AG08396 (cell line): ENCODE measurements around the gene DEXI.
A peak's percentile ranks its signal among the peaks of the same experiment; 100 is the strongest.
"Not testable (repeated sequence)": the region's sequence is repeated elsewhere in the genome, so short reads cannot be mapped to it uniquely, and the experiment has no call there.

ENCODE experiments used
- DNase-seq: peaks from one replicate; pipeline ENCODE4 v3.0.0; 2012; ENCODE audit warnings: low spot score, mixed read lengths

DEXI gene

DNA sequence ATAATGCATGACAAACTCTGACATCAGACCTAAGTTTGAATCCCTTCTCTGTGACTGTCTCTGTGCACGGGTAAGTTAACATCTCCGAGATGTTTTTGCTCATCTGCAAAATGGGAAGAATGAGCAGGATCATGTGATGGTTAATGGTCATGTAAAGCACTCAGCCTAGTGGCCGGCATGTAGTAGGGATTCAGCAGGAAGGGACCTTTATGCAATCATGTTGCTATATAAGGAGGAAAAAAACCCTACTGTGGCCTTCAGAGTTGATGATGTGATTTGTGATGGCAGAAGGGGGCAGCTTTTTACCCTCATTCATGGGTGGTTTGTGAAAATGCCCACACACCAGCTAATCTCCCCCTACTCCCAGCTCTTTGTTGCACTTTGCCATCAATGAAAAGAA lies 26.2 kb upstream of the DEXI start:
- DNase-seq = no peak

DNA sequence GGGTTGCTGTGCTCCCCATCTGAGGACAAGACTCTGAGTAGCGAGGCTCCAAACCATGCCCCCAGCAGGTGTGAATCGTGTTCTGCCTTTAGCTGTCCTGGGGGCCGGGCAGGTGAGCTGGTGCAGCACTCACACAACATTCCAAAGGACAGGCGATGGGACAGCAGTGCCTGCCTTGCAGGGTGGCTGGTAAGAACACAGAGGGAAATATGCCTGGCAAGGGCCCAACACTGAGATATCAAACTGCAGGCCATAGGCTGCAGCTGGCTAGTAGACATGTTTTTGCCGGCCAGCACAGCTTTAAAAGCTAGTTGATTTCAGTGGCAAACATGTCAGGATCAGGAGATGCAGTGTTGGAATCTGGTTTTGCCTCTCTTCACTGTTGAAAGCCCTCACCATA lies 25.7 kb upstream of the DEXI start:
- no peak for DNase-seq

DNA sequence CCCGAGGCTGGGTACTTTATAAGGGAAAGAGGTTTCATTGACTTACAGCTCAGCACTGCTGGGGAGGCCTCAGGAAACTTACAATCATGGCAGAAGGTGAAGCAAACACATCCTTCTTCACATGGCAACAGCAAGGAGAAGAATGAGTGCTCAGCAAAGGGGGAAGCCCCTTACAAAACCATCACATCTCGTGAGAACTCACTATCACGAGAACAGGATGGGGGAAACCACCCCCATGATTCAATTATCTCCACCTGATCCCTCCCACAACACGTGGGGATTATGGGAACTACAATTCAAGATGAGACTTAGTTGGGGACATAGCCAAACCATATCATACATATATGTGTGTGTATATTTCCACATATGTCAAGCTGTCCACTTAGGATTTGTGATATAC lies 24.3 kb upstream of the DEXI start:
- DNase-seq = not testable (repeated sequence)

DNA sequence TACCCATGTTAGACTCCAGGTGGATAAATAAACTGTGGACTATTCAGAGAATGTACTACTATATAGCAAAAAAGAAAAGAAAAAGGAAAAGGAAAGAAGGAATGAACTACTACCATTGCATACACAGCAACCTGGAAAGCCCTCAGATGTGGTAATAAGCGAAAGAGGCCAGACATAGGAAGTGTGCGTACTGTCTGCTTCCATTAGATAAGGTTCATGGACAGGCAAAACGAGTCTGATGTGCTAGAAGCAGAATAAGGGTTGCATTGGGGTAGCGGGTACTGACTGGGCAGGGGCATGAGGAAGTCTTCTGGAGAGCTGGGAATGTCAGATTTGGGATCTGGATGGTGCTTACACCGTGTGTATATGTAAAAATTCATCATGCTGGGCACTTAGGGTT lies 23.9 kb upstream of the DEXI start:
- DNase-seq = no peak

DNA sequence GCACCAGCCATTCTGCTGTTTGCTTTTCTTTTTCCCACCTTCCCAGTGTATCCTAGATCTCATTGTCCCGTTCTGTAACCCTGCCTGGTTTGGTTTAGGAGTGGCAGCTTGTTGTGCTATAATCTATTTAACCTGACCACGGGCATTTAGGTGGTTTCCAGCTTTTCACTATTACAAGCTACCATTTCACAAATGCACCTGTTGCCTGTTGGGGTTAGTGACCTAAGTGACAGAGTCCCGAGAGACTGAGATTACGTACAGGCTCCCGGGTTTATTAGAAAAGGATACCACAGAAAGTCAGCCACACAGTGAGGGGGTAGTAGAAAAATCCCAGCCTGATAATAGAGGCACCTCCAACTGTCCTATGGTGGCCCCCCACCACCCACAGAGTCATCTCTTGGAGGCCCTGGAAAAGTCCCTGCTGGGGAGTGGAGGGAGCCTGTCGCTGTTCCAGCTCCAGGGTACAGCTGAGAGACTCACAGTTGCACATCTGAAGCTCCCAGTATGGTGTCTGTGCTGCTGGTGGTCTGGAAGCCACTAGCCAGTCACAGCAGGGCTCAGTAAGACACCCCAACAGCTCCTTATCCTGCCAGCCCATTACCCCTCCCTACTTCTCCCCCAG lies 23.3 kb upstream of the DEXI start:
- DNase-seq = no peak

DNA sequence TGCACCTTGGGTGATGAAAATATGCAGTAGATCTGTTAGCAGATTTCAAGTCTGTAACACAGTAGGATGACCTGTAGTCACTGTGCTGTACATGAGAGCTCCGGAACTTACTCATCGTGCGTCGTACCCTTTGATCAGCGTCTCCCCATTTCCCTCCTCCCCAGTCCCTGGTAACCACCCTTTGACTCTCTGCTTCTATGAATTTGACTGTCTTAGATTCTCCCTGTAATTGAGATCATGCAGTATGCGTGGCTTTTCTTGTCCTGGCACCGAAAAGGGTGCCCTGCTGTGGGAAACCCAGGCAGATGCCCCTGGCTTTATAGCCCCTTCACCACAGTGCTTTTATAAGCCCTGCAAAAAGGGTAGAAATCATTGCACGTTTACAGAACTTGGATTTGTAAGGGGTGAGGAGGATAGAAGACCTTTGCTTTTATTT lies 22.6 kb upstream of the DEXI start:
- DNase-seq = no peak

DNA sequence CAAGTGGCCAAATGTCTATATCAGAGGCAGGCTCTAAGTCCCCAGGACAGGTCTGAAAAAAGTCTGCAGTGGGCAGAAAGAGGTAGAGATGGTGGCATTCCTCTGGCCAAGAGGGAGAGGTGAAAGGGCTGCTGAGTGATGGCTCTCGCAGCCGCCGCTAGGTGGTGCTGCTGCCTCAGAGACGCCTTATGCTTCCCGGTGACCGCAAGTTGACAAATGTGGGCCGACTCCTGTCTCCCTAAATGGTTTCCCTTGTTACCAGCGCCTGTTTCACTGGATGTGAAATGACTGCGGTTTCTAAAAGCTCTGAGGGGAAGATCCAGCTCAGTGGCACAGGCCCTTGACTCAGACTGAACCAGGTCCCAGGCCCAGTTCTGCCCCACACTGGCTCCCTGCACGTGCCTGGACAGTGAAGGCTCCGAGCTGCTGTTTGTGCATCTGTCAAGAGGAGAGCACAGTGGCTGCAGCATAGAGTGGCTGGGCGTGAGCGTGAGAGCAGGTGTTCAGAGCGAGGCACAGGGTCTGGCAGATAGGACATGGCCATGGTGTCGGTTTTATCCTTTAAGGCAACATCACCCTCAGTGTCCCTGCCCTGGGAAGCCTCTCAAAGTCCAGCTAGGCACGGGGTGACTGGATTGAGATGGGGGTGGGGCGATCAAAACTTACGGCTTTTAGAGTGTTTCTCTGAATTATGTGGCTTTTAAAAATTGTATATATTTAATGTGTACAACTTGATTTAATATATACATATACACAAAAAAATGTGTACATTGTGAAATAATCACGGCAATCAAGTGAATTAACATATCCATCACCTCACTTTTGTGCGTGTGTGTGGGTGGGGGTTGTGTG lies 22.0 kb upstream of the DEXI start:
- DNase-seq = peak; percentile 84

DNA sequence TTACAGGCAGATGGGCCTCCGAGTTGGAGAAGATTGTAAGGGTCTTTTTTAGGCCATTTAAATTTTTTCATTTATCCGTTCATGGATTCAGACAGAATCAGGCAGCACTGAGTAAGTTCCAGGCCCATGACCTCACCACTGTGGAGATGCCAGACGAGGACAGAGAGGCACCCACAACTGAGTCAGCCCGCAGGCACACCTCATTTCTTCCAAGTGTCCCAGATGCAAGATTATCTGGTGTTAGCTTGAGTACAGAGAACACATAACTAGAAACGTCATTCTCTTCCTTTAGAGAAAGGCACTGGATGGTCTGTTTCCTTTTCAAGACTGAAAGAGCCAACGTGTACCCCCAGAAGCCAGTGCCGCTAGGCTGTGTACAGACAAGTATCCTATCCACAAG lies 19.0 kb upstream of the DEXI start:
- DNase-seq = peak; percentile 84

DNA sequence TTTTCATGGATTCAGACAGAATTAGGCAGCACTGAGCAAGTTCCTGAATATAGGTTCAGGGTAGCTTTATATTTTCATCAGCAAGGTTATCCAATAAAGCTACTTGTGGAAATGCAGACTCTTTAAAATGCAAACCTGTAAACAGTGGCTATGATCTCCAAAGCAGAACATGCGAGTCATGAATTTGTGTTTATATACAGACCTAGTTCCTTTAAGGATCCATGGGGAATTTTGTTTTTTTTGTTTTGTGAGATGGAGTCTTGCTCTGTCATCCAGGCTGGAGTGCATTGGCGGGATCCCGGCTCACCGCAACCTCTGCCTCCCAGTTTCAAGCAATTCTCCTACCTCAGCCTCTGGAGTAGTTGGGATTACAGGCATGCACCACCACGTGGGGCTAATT lies 16.9 kb upstream of the DEXI start:
- DNase-seq = no peak

DNA sequence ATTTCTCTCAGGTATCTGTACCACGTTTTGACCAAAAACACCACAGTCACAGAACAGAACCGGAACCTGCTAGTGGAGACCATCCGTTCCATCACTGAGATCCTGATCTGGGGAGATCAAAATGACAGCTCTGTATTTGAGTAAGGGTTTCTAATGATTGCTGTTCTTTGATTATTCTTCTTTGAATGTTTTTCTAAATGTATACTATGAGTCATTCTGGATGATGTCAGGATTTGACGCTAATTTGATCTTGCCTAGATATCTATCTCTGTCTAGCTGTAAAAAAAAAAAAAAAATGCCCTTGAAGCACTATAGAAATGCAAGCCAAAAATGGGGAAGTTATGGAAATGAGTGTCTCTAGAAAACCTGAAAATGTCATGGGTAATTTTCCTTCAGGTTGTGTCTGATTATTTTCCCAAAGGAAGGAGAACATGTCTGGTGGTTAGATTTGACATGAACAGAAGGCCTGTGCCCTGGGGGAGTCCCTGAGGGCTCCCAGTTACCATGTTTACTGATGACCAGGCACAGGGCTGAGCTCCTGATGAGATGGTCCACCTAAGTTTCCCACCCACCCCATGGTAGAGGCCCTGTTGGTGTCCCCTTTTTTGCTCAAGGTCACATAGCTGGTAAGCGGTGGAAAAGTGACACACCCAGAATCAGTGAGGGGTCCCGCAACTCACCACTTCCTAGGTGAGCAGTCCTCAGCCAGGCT lies 15.7 kb upstream of the DEXI start:
- no peak for DNase-seq

DNA sequence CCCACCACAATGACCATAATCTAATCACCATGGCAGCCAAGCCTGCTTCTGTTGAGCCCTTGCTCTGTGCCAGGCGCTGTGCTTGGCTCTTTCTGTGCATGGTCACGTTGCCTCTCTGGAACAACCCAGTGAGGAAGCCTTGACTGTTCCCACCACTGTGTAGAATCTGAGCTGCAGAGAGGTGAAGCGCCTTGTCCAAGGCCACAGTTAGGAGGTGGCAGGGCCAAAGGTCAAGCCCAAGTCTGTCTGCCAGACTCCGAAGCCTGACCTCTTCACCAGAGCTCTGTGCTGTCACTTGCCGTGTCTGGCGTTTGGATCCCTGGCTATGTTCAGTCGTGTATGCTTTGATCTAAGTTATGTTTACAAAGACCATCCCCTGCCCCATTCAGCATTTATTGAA lies 12.6 kb upstream of the DEXI start:
- DNase-seq = no peak

DNA sequence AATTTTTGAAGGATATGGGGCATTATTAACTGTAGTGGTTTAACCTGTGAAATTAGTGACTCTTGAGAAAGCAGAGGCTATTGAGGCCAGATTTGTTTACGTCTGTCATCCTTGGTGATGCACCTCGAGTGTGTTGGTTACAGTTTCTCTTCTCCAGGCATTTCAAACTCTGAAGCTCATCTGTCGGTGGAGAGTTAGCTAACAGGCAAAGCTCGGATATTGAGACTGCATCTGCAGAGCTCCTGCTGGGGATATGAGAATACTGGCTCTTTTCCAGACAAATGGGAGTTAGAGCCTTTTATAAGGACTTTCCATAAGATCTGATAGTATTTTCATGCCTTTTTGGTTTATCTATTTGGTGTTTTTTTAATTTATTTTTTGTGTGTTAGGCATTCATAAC lies 8.8 kb upstream of the DEXI start:
- DNase-seq = no peak

DNA sequence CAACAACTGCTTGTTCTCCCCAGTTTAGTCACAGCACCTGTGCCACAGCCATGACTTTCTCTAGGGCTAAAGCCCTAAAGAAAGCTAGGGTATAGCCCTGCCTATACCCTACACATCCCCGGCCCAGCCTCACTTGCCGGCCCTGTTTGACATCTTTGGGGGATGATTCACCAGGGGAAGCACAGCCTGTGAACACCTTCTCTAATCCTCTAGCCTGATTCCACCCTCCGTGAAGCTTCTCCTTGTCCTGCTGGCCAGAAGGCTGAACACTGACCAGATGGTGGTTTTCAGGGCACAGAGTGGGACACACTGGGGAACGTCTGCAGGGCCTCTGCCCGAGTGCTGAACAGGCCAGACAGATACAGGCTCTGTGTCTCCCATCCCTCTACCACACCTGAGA lies 8.1 kb upstream of the DEXI start:
- no peak for DNase-seq

DNA sequence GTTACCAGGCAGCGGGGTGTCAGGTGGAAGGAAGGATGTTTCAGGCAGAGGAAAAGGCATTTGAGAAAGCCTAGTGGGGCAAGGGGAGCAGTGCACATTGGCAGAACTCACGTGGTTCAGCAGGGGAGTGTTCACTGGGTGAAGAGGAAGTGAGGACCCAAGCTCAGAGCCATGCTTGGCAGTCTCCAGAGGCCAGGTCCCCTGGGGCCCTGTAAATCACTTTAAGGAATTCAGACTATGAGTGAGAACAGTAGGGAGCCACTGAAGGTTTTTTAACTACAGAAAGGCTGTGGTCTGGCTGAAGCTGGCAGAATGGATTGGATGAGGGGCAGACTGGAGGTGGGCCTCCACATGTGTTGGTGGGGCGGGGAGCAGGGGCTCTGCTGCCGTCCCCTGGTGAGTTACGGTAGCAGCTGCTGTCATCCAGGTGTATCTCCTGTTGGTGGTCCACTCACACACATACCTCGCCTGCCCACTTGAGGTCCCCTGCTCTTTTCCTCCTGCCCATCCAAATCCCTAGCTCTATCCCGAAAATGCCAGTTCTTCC lies 7.2 kb upstream of the DEXI start:
- DNase-seq = no peak

DNA sequence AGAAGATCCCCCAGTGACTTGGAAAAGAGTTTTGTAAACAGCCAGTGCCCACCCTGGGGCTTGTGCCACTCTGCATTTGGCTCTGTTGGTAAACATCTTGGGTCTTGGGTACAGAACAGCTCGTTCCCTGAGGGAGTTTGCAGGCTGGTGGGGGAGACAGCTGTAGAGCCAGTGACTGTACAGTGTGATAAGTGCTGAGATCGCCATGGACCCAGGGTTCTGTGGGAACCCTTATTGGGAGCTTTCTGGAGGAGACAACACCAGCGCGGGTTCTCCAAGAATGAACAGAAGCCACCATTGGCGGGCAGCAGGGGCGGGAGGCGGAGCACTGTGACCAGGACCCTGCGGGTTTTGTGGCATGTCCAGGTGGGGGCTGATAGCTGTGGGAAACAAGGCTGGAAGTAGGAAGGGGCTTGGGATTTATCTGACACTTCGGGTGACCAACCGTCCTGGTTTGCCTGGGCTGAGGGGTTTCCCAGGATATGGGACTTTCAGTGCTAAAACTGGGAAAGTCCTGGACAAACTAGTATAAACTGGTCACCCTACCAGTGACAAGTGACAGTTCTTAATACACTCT lies 5.0 kb upstream of the DEXI start:
- DNase-seq = no peak

DNA sequence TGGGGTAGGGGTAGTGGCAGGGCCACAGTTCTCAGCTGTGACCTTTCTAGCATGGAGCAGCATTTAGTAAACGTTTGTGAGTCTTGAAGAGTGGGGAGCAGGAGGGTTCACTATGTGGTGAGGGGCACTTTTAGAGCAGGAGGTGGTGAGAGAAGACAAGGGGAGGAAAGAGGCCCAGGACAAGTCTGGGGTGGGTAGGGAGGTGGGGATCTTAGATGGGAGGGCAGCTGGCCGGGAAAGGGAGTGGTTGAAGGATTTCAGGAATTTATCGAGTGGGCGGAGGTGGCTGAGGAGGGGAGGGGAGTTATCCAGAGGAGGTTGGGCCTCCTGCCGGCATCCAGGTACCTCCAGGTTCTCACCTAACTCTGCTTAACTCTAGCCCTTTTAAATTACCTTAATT lies 4.0 kb upstream of the DEXI start:
- DNase-seq = no peak

DNA sequence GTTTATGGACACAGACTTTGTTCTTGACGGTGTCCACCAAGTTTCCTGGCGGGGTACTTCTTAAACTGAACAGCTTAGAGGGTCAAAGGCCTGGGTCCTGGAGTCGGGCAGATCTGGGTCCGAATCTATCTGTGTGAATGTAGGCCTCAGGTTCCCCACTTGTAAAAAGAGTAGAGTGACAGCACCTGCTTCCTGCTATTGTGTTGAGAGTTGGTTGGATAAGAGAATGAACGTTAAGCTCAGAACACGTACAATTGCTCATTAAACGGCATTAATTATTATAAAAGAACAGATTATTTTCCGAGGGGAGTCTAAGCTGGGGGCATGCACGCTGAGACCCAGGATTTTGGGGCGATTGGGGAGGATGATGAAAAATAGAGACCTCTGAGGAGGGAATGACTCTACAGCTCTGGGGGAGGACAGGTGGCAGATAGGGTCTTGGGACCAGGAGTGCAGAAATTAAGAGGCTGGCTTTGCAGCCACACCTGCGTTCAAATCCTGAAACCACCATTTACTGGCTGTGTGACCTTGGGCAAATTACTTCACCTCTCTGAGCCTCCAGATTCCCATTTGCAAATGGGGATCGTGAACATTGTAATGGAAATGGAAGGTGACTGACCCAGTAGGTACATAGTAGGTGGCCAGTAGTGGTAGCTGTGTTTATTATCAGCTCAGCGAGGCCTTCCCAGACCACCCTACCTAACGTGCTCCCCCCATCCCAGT lies 3.0 kb upstream of the DEXI start:
- no peak for DNase-seq

DNA sequence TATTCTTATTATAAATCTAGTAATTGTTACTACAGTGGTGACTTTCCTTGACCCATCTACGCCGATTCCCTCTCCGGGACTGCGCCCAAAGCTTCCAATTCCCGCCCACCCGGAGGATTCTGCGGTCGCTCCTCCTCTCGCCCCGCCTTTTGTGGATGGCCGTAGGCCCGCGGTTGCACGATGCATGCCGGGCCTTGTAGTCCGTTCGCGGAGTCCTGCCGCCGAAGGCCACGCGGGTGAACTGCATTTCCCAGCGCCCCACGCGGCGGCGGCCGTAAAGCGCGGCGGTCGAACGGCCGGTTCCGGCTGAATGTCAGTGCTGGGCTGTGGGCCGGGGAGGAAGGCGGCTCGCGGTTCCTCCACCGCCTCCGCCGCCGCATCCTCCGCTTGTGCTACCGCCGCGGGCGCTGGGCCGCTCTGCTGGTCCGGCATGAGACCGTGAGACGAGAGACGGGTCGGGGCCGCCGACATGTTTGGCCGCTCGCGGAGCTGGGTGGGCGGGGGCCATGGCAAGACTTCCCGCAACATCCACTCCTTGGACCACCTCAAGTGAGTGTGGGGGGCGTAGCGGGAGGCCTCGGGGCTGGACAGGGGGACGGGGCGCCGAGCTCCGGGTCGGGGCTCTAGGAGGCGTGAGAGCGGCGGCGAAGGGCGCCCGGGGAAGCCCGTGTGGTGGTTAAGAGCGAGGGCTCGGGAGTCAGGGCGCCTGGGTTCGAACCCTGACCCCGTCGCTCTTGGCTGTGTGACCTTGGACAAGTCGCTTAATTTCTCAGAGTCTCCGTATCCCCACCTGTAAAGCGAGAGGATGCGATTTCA lies 2.2 kb upstream of the DEXI start, which contains the start of gene CLEC16A:
TSS of gene CLEC16A (plus strand) at position 316 of the 816 bp plus-strand sequence. CDS start at position 470, 154 bp downstream.
- peak; percentile 98 for DNase-seq

DNA sequence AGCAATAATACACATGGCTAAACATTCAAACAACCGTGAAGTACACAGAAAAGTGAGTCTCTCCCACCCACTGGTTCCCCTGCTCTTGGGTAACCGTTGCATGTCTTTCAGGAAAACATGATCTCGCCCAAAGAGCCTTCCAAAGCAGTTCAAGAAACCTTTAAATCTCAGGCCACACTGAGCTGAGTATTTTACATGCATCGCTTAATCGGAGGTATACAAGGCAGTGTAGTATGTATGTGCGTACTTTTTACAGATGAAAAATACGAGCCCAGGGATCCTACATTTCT lies 741 bp upstream of the DEXI start:
- DNase-seq = no peak

DNA sequence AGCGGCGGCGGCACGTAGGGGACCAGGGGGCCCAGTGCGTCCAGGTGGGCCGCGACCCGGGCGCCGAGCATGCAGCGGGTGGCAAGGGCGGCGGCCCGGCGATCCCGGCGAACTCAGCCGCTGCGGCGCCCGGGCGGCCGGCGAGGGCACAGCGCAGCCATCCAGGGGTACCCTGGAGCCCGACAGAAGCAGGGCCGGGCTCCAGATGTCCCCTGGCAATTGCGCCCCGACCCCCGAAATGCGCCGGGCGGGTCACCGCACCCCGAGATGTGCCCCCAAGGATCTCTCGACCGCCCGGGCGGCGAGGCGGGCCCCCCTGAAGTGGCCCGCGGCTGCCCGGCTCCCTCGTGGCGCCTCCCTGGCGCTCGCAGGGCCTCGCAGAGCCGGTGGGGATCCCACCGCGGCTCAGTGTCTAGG lies 325 bp downstream of the DEXI start:
- not testable (repeated sequence) for DNase-seq
